Measurements from ENCODE around the gene ADGRB2. TPM values are rescaled to one million over a fixed set of nuclear protein-coding genes. Genes with fewer than 3 reads are reported as not detected.

Gene ADGRB2
- total RNA-seq, 4 donors from 2014 or later: 0.18 to 2.1 (median 0.86) TPM

DNA sequence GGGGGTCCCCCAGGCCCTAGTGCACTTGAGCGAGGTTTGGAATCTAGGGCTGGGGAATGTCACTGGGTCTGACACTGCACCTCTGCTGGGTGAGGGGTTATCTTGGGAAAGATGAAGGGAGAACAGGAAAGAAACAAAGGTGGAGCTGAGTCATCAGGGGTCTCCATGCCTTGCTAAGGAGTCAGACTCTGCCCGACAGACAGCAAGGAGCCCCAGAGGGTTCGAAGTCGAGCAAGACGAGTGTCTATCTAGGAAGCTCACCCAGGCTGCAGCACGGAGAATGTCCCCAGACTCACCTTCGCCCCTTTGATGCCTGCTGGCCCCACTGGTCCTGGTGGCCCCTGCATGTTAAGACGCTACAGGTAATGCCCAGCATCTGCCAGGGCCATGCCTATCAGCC lies 78.3 kb downstream of the ADGRB2 start:
- H3K4me3 ChIP-seq: no peak overlapping the region
- H3K27me3 ChIP-seq: peaks cover 0 to 3% (median 0%) of the 10 kb centered on the region in 4 donors
- no peak overlapping the region for H3K27ac ChIP-seq
- TF ChIP-seq POLR2A (IDR thresholded peaks at IDR 0.05): no peak
- TF ChIP-seq, protein P1, sequence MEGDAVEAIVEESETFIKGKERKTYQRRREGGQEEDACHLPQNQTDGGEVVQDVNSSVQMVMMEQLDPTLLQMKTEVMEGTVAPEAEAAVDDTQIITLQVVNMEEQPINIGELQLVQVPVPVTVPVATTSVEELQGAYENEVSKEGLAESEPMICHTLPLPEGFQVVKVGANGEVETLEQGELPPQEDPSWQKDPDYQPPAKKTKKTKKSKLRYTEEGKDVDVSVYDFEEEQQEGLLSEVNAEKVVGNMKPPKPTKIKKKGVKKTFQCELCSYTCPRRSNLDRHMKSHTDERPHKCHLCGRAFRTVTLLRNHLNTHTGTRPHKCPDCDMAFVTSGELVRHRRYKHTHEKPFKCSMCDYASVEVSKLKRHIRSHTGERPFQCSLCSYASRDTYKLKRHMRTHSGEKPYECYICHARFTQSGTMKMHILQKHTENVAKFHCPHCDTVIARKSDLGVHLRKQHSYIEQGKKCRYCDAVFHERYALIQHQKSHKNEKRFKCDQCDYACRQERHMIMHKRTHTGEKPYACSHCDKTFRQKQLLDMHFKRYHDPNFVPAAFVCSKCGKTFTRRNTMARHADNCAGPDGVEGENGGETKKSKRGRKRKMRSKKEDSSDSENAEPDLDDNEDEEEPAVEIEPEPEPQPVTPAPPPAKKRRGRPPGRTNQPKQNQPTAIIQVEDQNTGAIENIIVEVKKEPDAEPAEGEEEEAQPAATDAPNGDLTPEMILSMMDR (IDR thresholded peaks at IDR 0.05): no peak
- no peaks in the 10 kb centered on the region for H3K4me1 ChIP-seq
- peaks cover 0 to 18% (median 0%) of the 10 kb centered on the region in 3 donors for H3K36me3 ChIP-seq
- intact Hi-C loops (cut with DNase I): no loop called here
- 80 to 83% methylated on average over 7 of the region's 8 CpGs for WGBS, 2 donors
- H3K9me3 ChIP-seq: no peaks in the 10 kb centered on the region
- no peak for DNase-seq

DNA sequence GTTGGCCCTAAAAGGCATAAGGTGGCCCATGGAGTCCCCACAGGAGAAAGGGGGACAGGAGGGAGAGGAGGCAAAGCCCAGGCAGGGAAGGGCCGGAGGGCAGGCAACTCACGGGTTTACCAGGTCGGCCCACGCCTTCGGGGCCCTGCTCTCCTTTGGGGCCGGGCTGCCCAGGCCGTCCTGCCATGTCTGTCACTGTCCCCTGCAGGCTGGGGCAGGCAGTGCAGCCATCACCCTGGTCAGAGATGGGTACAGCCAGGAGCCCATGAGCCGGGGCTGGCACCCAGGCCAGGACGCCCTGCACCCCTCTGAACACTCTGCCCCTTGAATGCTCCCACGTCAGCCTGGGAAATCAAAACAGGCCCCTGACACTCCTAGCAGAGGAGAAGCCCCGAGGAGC lies 80.1 kb downstream of the ADGRB2 start:
- H3K36me3 ChIP-seq: peaks cover 0 to 34% (median 0%) of the 10 kb centered on the region in 3 donors
- intact Hi-C loops (cut with DNase I): no loop called here
- H3K27ac ChIP-seq: no peak overlapping the region
- 63 to 67% methylated on average over 1 to 2 of the region's 11 CpGs for WGBS, 2 donors
- TF ChIP-seq POLR2A (IDR thresholded peaks at IDR 0.05): no peak
- TF ChIP-seq, protein P1 (IDR thresholded peaks at IDR 0.05): peak in 4 of 6 experiments; percentile 14 to 51 (median 22)
- H3K9me3 ChIP-seq: no peaks in the 10 kb centered on the region
- H3K4me1 ChIP-seq: no peaks in the 10 kb centered on the region
- peaks cover 0 to 3% (median 0%) of the 10 kb centered on the region in 4 donors for H3K27me3 ChIP-seq
- no peak for DNase-seq
- H3K4me3 ChIP-seq: no peak overlapping the region

DNA sequence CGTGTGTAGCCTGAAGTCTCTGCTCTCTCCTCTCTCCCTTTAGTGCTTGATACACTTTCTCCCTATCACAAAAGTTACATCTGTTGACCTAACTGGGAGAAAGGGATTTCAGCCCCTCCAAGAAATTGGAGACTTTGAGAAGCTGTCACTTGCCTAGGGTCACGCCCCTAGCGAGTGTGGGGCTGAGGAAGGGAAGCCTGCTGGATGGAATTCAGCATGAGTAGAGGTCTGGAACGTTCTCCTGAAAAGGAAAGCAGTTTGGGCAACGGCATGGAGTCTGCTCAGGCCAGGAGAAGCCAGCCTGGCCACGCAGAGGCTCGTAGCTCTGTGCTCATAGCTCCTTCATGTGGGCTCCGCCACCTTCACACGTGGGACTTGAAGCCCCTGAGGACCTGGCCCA lies 82.7 kb downstream of the ADGRB2 start:
- Histone ChIP-seq H3K4me1 (no peaks in the 10 kb centered on the region), H3K4me3 (no peak overlapping the region), H3K27me3 (peaks cover 0 to 3% (median 0%) of the 10 kb centered on the region in 4 donors), H3K9me3 (no peaks in the 10 kb centered on the region), H3K36me3 (peaks cover 0 to 34% (median 0%) of the 10 kb centered on the region in 3 donors), H3K27ac (peak overlapping the region in 1 of 4 donors; percentile 23)
- no peak for DNase-seq
- WGBS, 2 donors: 63% methylated on average over 5 of the region's 9 CpGs; no CpG with 5 or more reads in 1 of the 2 donors
- no peak for TF ChIP-seq POLR2A (IDR thresholded peaks at IDR 0.05)
- TF ChIP-seq, protein P1 (IDR thresholded peaks at IDR 0.05): no peak
- intact Hi-C loops (cut with DNase I): no loop called here

DNA sequence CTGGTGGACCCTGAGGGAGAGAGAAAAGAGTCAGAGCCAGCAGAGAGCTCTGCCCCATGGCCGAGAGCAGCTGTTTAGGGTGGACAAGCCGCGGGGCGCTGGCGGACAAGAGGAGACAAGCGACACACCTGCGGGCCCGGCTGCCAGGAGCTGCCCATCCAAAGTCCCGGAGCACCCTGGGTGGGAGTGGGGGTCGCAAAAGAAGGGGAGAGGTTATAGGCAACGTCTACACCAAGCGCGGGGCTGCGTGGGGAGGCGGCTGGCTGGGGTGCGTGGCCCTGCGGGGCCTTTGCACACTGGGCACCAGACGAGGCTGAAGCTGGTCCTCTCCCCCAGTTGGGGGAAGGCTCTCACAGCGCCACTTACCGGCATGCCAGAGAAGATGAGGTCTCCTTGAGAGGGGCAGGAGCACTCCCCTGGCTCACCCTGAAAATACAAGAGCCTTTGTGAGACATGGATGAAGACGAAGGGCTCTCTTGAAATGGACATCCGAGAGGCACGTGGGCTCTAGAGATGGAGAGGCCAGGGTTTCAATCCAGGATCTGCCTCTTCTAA lies 84.4 kb downstream of the ADGRB2 start:
- Histone ChIP-seq H3K4me1 (peaks cover 0 to 4% (median 0%) of the 10 kb centered on the region in 3 donors), H3K9me3 (no peaks in the 10 kb centered on the region), H3K4me3 (no peak overlapping the region), H3K27ac (no peak overlapping the region), H3K36me3 (peaks cover 0 to 34% (median 0%) of the 10 kb centered on the region in 3 donors), H3K27me3 (no peaks in the 10 kb centered on the region)
- intact Hi-C loops (cut with DNase I): no loop called here
- DNase-seq: no peak
- TF ChIP-seq, protein P1 (IDR thresholded peaks at IDR 0.05): no peak
- TF ChIP-seq POLR2A (IDR thresholded peaks at IDR 0.05): no peak
- WGBS, 2 donors: 74 to 86% methylated on average over 7 to 14 of the region's 23 CpGs

DNA sequence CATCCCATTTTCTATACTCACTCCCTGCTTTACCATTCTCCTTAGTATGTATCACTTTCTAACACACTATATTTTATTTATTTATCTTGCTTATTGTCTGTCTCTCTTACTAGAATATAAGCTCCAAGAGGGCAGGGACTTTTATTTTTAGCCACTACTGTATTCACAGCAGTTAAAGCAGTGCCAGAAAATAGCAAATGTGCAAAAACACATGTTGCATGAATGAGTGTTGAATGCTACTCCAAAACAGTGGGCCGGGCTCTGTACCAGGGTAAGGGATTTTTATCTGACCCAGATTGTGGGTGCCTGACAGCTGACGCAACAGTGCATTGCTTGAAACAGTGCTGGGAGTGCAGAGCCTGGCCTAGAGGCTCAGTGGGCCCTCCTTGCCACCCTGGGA lies 85.0 kb downstream of the ADGRB2 start:
- Histone ChIP-seq H3K9me3 (no peaks in the 10 kb centered on the region), H3K27ac (no peak overlapping the region), H3K36me3 (peaks cover 0 to 34% (median 0%) of the 10 kb centered on the region in 3 donors), H3K27me3 (no peaks in the 10 kb centered on the region), H3K4me3 (no peak overlapping the region), H3K4me1 (peaks cover 0 to 6% (median 0%) of the 10 kb centered on the region in 3 donors)
- DNase-seq: no peak
- TF ChIP-seq, protein P1 (IDR thresholded peaks at IDR 0.05): no peak
- no peak for TF ChIP-seq POLR2A (IDR thresholded peaks at IDR 0.05)
- WGBS, 2 donors: 25 to 30% methylated on average over 2 of the region's 2 CpGs
- intact Hi-C loops (cut with DNase I): no loop called here

Measured in esophagus squamous epithelium (tissue), 5 donors.